Muscle layer of colon (tissue), 2 donors: ENCODE measurements around the gene MDM2.

Experiments used
- H3K27ac ChIP-seq: one replicate; pipeline ENCODE4 v1.7.0; 2013; ENCODE audit warnings: low read depth, mild to moderate bottlenecking, low read length, moderate library complexity
- H3K27me3 ChIP-seq, 2 donors: one replicate each; pipeline ENCODE4 v1.7.0; 2013; ENCODE audit warnings: low read length in 2 of 2, mild to moderate bottlenecking in 2 of 2; ENCODE audit not compliant: insufficient read depth in 2 of 2, control insufficient read depth in 1 of 2
- H3K36me3 ChIP-seq: one replicate; pipeline ENCODE4 v1.7.0; 2013; ENCODE audit warnings: mild to moderate bottlenecking, low read length; ENCODE audit not compliant: insufficient read depth
- H3K4me1 ChIP-seq: one replicate; pipeline ENCODE4 v1.7.0; 2013; ENCODE audit warnings: mild to moderate bottlenecking, low read length; ENCODE audit not compliant: insufficient read depth
- H3K4me3 ChIP-seq, 2 donors: one replicate each; pipeline ENCODE4 v1.7.0; 2013; ENCODE audit warnings: low read length in 2 of 2, low read depth in 1 of 2, mild to moderate bottlenecking in 1 of 2, moderate library complexity in 1 of 2
- H3K9ac ChIP-seq: one replicate; pipeline ENCODE4 v1.7.0; 2013; ENCODE audit warnings: low read length
- H3K9me3 ChIP-seq: one replicate; pipeline ENCODE4 v1.7.0; 2013; ENCODE audit warnings: mild to moderate bottlenecking, low read length
- donor health status: abdominal sarcoma.
- donor health status: Adenocarcinoma of cecum.

Gene MDM2

GRCh38 chr12:68771223-68771925, 36.6 kb upstream of the MDM2 start:
- no peaks in the 10 kb centered on the region for H3K4me1 ChIP-seq
- no peaks in the 10 kb centered on the region for H3K9me3 ChIP-seq
- no peak overlapping the region for H3K27ac ChIP-seq
- no peak overlapping the region for H3K9ac ChIP-seq
- no peaks in the 10 kb centered on the region for H3K27me3 ChIP-seq
- H3K4me3 ChIP-seq, result no peak overlapping the region
- peaks cover 4% of the 10 kb centered on the region for H3K36me3 ChIP-seq

- H3K9me3 ChIP-seq, result no peaks in the 10 kb centered on the region
- H3K27ac ChIP-seq, result no peak overlapping the region
- H3K36me3 ChIP-seq, result no peaks in the 10 kb centered on the region
- no peak overlapping the region for H3K9ac ChIP-seq
- H3K27me3 ChIP-seq, result no peaks in the 10 kb centered on the region
- H3K4me3 ChIP-seq, result no peak overlapping the region
- H3K4me1 ChIP-seq, result no peaks in the 10 kb centered on the region
These were observed 35.3 kb upstream of the MDM2 start for GRCh38 chr12:68772714-68773113.

GRCh38 chr12:68773582-68773981, 34.4 kb upstream of the MDM2 start:
- Histone ChIP-seq H3K36me3 (no peaks in the 10 kb centered on the region), H3K9me3 (no peaks in the 10 kb centered on the region), H3K27ac (no peak overlapping the region), H3K27me3 (no peaks in the 10 kb centered on the region), H3K4me1 (no peaks in the 10 kb centered on the region), H3K4me3 (no peak overlapping the region), H3K9ac (no peak overlapping the region)

- H3K36me3 ChIP-seq, result no peaks in the 10 kb centered on the region
- H3K27ac ChIP-seq, result no peak overlapping the region
- no peaks in the 10 kb centered on the region for H3K4me1 ChIP-seq
- H3K9me3 ChIP-seq, result no peaks in the 10 kb centered on the region
- no peak overlapping the region for H3K9ac ChIP-seq
- no peak overlapping the region for H3K4me3 ChIP-seq
- H3K27me3 ChIP-seq, result no peaks in the 10 kb centered on the region
These were observed 32.8 kb upstream of the MDM2 start for GRCh38 chr12:68775121-68775630.

GRCh38 chr12:68776976-68777610, 30.9 kb upstream of the MDM2 start:
- Histone ChIP-seq H3K36me3 (no peaks in the 10 kb centered on the region), H3K9ac (no peak overlapping the region), H3K4me1 (no peaks in the 10 kb centered on the region), H3K9me3 (no peaks in the 10 kb centered on the region), H3K27me3 (no peaks in the 10 kb centered on the region), H3K27ac (no peak overlapping the region), H3K4me3 (no peak overlapping the region)

- Histone ChIP-seq H3K36me3 (no peaks in the 10 kb centered on the region), H3K9me3 (no peaks in the 10 kb centered on the region), H3K4me3 (no peak overlapping the region), H3K27ac (no peak overlapping the region), H3K9ac (no peak overlapping the region), H3K4me1 (no peaks in the 10 kb centered on the region), H3K27me3 (no peaks in the 10 kb centered on the region)
These were observed 28.7 kb upstream of the MDM2 start for GRCh38 chr12:68779280-68779679.

- H3K36me3 ChIP-seq, result no peaks in the 10 kb centered on the region
- H3K27me3 ChIP-seq, result no peaks in the 10 kb centered on the region
- H3K9ac ChIP-seq, result no peak overlapping the region
- no peaks in the 10 kb centered on the region for H3K4me1 ChIP-seq
- no peak overlapping the region for H3K27ac ChIP-seq
- no peak overlapping the region for H3K4me3 ChIP-seq
- no peaks in the 10 kb centered on the region for H3K9me3 ChIP-seq
These were observed 27.2 kb upstream of the MDM2 start for GRCh38 chr12:68780731-68781130.

- H3K36me3 ChIP-seq, result no peaks in the 10 kb centered on the region
- H3K27ac ChIP-seq, result no peak overlapping the region
- no peak overlapping the region for H3K4me3 ChIP-seq
- H3K27me3 ChIP-seq, result no peaks in the 10 kb centered on the region
- no peaks in the 10 kb centered on the region for H3K9me3 ChIP-seq
- H3K4me1 ChIP-seq, result no peaks in the 10 kb centered on the region
- H3K9ac ChIP-seq, result no peak overlapping the region
These were observed 26.2 kb upstream of the MDM2 start for GRCh38 chr12:68781728-68782127.

- Histone ChIP-seq H3K4me1 (no peaks in the 10 kb centered on the region), H3K4me3 (no peak overlapping the region), H3K36me3 (no peaks in the 10 kb centered on the region), H3K9ac (no peak overlapping the region), H3K9me3 (no peaks in the 10 kb centered on the region), H3K27me3 (no peaks in the 10 kb centered on the region), H3K27ac (no peak overlapping the region)
These were observed 24.0 kb upstream of the MDM2 start for GRCh38 chr12:68784015-68784414.

- no peaks in the 10 kb centered on the region for H3K36me3 ChIP-seq
- no peaks in the 10 kb centered on the region for H3K27me3 ChIP-seq
- no peaks in the 10 kb centered on the region for H3K9me3 ChIP-seq
- H3K4me3 ChIP-seq, result no peak overlapping the region
- no peak overlapping the region for H3K9ac ChIP-seq
- no peak overlapping the region for H3K27ac ChIP-seq
- H3K4me1 ChIP-seq, result no peaks in the 10 kb centered on the region
These were observed 22.6 kb upstream of the MDM2 start for GRCh38 chr12:68785358-68785757.

- Histone ChIP-seq H3K9me3 (no peaks in the 10 kb centered on the region), H3K27ac (no peak overlapping the region), H3K27me3 (no peaks in the 10 kb centered on the region), H3K9ac (no peak overlapping the region), H3K4me1 (no peaks in the 10 kb centered on the region), H3K4me3 (no peak overlapping the region), H3K36me3 (no peaks in the 10 kb centered on the region)
These were observed 22.2 kb upstream of the MDM2 start for GRCh38 chr12:68785823-68786222.

GRCh38 chr12:68786929-68787328, 21.0 kb upstream of the MDM2 start:
- no peak overlapping the region for H3K27ac ChIP-seq
- H3K4me3 ChIP-seq, result no peak overlapping the region
- no peaks in the 10 kb centered on the region for H3K4me1 ChIP-seq

More at GRCh38 chr12:68786929-68787328, 21.0 kb upstream of the MDM2 start:
- Histone ChIP-seq H3K9me3 (no peaks in the 10 kb centered on the region), H3K27me3 (no peaks in the 10 kb centered on the region), H3K9ac (no peak overlapping the region), H3K36me3 (no peaks in the 10 kb centered on the region)
